ENCODE measurements around the gene ABCA1.
A peak's percentile ranks its signal among the peaks of the same experiment; 100 is the strongest.
"Not testable (repeated sequence)": the region's sequence is repeated elsewhere in the genome, so short reads cannot be mapped to it uniquely, and the experiment has no call there.

ABCA1 gene

GRCh38 chr9:104866191-104866590, 61.8 kb downstream of the ABCA1 start:
- no peak for DNase-seq

DNA sequence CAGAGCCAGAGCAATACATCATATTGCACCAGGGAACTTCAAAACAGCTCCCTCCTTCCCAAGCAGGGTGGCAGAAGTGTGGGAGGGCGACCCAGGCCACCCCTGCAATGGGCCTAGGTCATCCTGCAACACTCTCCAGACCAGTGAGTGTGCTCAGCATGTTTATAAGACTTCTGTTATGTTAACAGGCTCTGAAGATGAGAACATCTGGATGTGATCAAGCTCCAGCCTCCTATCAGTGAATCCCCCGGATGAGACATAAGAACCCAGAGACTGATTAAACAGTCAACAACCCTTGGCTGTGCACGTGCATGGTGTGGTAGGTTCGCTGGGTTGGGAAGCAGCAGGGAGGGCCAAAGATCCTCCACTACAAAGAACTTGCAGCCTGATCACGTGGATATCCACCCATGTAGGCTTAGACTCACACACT, 63.3 kb downstream of the ABCA1 start:
- no peak for DNase-seq

DNA sequence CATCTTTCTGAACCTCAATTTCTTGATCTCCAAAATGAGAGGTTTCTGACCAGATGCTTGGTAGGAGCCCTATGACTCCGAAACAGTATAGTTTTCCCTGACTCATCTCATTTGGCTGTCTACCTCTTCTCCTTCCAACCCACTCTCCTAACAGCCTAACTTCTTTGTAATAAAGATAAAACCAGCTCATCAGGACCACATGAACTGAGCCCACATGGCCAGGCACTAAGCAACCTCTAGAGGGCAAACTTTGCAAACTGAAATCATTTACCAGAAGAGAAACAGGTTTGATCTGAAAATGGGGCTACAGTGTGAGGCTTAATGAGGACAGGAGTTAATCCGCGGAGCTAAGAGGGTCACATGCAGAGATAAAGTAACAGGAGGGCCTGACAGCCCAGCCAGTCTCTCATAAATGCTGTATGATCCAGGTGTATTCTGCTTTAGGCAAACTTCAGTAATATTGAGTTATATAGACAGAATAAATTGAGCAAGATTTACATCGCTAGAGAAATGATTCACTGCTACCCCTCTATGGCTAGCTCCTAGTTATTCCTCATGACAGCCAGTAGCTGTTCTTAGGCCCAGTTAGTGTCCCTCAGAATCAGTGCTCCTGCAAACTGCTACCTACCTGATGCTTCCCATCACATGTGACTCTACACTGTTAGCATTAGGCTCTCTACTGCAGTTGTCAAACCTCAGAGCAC, 64.6 kb downstream of the ABCA1 start:
- DNase-seq: peak; percentile 72

DNA sequence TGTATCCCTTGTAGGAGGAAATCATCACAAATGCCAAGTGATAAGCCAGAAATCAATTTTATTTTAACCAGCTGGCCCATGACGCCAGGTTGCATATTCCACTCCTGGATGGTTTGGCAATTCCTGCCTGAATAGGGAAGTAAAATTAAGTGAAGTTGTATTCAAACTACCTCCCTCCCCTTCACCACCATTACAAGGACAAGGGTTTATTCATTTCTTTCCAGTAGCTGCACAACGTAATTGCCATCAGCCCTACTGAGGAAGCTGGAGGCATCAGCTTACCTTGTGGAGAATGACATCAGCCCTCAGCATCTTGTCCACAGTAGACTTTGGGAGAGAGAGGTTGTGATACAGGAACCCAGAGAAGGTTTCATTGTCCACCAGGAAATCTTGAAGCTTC, 66.6 kb downstream of the ABCA1 start:
- no peak for DNase-seq

DNA sequence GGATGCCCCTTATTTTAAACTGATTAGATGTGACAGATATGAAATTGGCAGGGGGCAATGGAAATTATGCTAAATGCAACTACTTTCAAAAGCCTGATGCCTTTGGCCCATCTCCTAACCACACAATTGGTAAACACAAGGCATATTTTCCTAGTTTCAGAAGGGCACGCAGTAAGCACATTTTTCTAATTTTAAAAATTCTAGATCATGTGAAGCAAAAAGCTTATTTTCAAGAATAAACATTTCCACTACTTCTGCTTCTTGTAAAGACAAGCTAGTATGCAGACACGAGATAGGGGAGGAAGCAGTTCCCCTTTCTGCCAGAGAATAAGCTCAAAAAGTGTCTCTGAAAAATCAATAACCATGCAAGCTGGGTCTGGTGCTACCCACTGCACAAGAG, 67.7 kb downstream of the ABCA1 start:
- no peak for DNase-seq

- DNase-seq: no peak
These were observed 69.1 kb downstream of the ABCA1 start for GRCh38 chr9:104858846-104859245.

GRCh38 chr9:104858271-104858670, 69.7 kb downstream of the ABCA1 start:
- no peak for DNase-seq

DNA sequence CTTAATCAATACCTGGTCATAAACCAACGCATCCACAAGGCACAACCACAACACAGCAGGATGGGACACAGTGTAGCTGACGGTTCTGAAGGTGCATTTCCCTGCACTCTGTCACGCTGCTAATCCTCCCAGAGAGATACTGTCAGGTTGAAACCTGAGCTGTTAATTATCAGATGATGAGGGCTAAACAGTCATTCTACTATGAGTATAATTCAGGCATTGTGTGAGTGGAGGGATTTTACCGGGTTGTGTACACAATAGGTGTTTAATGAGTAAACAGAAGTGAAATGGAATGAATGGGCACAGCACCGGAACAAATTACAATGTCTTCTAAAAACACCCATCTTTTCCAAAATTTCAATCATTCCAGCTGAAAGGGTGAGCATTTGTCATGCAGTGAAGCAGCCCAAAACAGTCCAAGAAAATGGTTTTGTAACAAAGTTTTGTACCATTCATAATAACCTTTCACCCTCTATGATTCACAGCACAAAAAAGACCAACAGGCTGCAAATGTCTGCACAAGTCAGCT, 71.5 kb downstream of the ABCA1 start:
- DNase-seq: no peak

GRCh38 chr9:104855807-104856206, 72.1 kb downstream of the ABCA1 start:
- no peak for DNase-seq

- DNase-seq: not testable (repeated sequence)
These were observed 72.7 kb downstream of the ABCA1 start for GRCh38 chr9:104855258-104855657.

- no peak for DNase-seq
These were observed 73.3 kb downstream of the ABCA1 start for GRCh38 chr9:104854613-104855012.

DNA sequence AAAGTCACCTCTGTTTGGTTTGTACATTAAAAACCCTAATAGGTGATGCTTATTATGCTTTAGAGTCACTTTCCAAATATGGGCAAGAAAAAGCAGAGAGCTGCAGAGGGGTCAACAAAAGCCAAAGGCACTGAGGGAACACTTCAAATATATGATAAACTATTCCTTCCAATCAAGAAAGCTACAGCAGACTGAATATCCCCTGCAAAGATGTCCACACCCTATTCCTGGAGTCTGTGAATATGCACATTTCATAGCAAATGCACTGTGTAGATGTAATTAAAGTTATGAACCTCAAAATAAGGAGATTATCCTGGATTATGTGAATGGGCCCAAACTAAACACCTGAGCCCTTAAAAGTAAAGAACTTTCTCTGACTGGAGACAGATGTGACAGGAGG, 74.3 kb downstream of the ABCA1 start:
- DNase-seq: no peak

DNA sequence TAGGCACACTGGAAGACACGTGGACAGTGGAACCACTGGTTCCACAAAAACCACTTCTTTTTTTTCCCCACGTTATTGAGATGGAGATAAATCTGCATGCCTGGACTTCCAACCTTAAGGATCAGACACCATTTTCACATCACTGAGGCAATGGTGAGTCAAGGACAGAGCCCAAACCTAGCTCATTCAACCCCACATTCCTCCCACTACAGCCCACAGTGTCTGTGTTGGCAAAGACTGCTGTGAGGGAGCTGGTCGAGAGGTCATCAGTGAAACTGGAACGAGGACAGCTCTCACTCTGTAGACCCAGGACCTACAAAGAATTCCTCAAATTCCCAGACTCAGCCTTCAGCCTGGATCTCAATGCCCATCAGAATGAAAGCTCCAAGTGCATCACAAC, 74.8 kb downstream of the ABCA1 start:
- no peak for DNase-seq

DNA sequence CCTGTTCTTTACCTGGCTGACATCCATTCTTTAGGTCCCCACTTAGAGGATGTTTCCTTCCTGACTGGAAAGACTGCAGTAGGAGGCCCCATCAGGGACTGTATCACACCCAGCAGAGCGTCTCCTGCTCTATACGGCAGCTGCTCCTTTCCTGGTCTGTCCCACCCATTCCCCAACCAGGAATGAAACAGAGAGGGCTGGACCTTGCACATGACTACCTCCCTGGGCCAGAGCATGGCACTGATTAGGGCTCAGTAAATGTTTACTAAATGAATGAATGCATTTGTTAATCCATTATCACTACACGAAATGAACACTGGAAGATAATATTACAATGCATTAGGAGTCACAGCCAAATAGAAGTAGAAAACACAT, 76.4 kb downstream of the ABCA1 start:
- no peak for DNase-seq

GRCh38 chr9:104850786-104851545, 77.0 kb downstream of the ABCA1 start:
- no peak for DNase-seq

DNA sequence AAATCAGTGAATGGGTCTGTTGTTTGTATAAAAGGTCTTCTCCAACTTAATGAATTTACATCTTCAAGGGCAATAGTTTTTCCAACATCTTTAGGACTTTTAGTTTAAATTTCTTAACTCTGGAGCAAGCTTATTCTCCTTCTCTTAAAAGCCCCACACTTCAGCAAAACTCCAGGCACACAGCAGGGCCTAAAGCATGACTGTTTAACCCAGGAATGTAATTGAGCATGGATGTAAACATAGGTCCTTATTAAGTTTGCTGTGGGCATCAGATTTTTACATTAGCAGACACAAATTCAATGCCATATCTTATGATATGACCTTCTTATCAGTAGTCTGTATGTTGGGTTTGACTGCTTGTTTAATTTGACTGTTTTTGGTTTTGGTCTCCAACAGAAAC, 78.9 kb downstream of the ABCA1 start:
- no peak for DNase-seq

DNA sequence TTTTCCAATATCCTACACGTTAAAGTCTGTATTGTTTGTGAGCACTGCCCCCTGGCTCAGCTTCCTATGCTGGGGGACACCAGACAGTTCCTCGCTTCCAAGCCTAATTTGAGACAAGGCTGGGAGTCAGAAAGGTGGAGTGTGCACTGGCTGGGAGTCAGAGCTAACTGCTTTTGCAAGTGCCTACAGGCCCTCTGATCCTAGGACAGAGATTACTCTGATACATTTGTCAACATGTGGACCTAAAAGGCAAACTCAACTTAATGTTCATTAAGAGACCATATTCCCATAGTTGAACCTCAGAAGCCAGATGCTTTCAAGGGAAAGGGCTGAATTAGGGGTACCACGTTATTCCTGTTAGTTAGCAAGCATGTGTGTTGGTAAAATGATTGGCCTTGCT, 83.2 kb downstream of the ABCA1 start:
- no peak for DNase-seq

- DNase-seq: no peak
These were observed 84.2 kb downstream of the ABCA1 start for GRCh38 chr9:104843644-104844240.

DNA sequence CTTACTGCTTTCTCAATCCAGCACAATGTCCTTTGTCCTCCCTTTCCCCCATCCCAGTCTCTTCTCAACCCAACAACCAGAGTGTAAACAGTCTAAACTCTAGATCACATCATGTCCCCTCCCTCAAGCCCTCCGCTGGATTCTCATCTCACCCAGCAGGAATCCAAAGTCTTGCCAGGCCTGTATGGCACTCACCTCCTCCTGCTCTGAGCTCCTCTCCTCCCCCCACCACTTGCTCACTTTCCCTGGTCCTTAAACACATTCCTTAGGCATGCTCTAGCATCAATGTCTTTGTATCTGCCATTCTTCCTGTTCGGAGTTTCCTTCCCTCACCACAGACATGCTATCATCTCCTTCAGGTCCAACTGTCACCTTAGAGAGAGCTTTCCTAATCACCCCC, 85.3 kb downstream of the ABCA1 start:
- no peak for DNase-seq

- no peak for DNase-seq
These were observed 86.3 kb downstream of the ABCA1 start for GRCh38 chr9:104841601-104842141.

GRCh38 chr9:104838958-104839357, 89.0 kb downstream of the ABCA1 start:
- DNase-seq: no peak

- no peak for DNase-seq
These were observed 91.2 kb downstream of the ABCA1 start for GRCh38 chr9:104836767-104837166.

GRCh38 chr9:104836235-104836634, 91.7 kb downstream of the ABCA1 start:
- no peak for DNase-seq

GRCh38 chr9:104835161-104835560, 92.8 kb downstream of the ABCA1 start:
- DNase-seq: no peak

Measured in retina (tissue), 1 donor.